ENCODE results near the gene CASQ1. TPM values are rescaled to one million over a fixed set of nuclear protein-coding genes. Genes with fewer than 3 reads are reported as not detected.

CASQ1 gene
- total and polyA plus RNA-seq, 2 donors (not counting 3 experiments of a cell fraction or from before 2014, with no cell fraction given): not detected

- Histone ChIP-seq H3K4me1 (ENCODE audit: control insufficient read depth, extremely low read depth, insufficient read depth, low read length) (peaks cover 12% of the 10 kb centered on the region), H3K9me1 (replicated peaks; ENCODE audit: control insufficient read depth, extremely low read depth, insufficient read depth, low read length) (no peaks in the 10 kb centered on the region), H3K27ac (ENCODE audit: insufficient read depth, low read depth, low read length) (peak overlapping the region; percentile 16), H4K20me1 (replicated peaks; ENCODE audit: control insufficient read depth, extremely low read depth, insufficient read depth, low read length) (no peaks in the 10 kb centered on the region), H3K4me2 (ENCODE audit: insufficient read depth, low read length) (no peak overlapping the region), H3K9me3 (replicated peaks; ENCODE audit: control insufficient read depth, insufficient read depth, low read length) (no peaks in the 10 kb centered on the region), H3K36me3 (ENCODE audit: control insufficient read depth in 2 of 2, extremely low read depth in 1 of 2, insufficient read depth in 2 of 2, low read length in 2 of 2) (peaks cover 43 to 53% of the 10 kb centered on the region in 2 experiments), H2AFZ (ENCODE audit: low read depth, low read length) (no peak overlapping the region), H3K79me2 (ENCODE audit: control insufficient read depth, insufficient read depth, low read length) (no peaks in the 10 kb centered on the region), H3K9ac (replicated peaks; ENCODE audit: extremely low read depth, insufficient read depth, low read length) (no peak overlapping the region), H3K27me3 (ENCODE audit: control insufficient read depth in 2 of 2, insufficient read depth in 2 of 2, low read length in 2 of 2) (no peaks in the 10 kb centered on the region), H3K4me3 (replicated peaks in 1 of 3; ENCODE audit: insufficient read depth in 1 of 3, low read depth in 1 of 3, low read length in 3 of 3) (no peak overlapping the region)
- TF ChIP-seq GATA2 (IDR thresholded peaks at IDR 0.05; ENCODE audit: insufficient read depth, insufficient read length, low read depth, low read length) (no peak), MAX (IDR thresholded peaks at IDR 0.05; ENCODE audit: insufficient read depth, insufficient read length) (no peak), POLR2A (IDR thresholded peaks at IDR 0.05; ENCODE audit: low read depth, low read length) (no peak), JUN (IDR thresholded peaks at IDR 0.05; ENCODE audit: borderline replicate concordance, insufficient read depth, insufficient read length, low read depth) (no peak), CTCF (IDR thresholded peaks at IDR 0.05; ENCODE audit: extremely low read depth in 1 of 2, insufficient read depth in 1 of 2, low read depth in 1 of 2, low read length in 2 of 2) (peak; percentile 52 to 70)
- peak; percentile 73 for DNase-seq (ENCODE audit: low read depth, low spot score)
- CTCF ChIA-PET: interaction anchor here (0.7 to 6.0 kb wide), 29 partner anchors 10 to 362 kb away, joined by 3 to 511 read pairs (median 11); partner anchors contain the start of genes CASQ1, DCAF8, IGSF8 and PEX19
- BruUV-seq (replicated peaks): no TSS peak
- POLR2A ChIA-PET: interaction anchor here (0.5 to 1.2 kb wide), 3 partner anchors 11 to 1087 kb away, joined by 3 to 5 read pairs (median 4); no protein-coding TSS in a partner anchor
- FAIRE-seq: peak; percentile 8
- dilution Hi-C loops (cut with MboI; ENCODE audit: extremely low pct_ligation_motif_present, low sequenced_read_pairs) (no loop called here), intact Hi-C loops (cut with micrococcal nuclease) (loop anchor here (1.0 kb wide), 2 partner anchors 26 to 118 kb away; no protein-coding TSS in a partner anchor)
These were observed 28.9 kb downstream of the CASQ1 start for GRCh38 chr1:160219062-160219929.
